ENCODE measurements around the gene THOC1. TPM values are rescaled to one million over a fixed set of nuclear protein-coding genes. Genes with fewer than 3 reads are reported as not detected.

The THOC1 gene
- total and polyA plus RNA-seq, 2 experiments from 2014 or later: 73.0 to 108 TPM

- H3K4me1 ChIP-seq (ENCODE audit: insufficient read depth): no peaks in the 10 kb centered on the region
- peaks cover 49% of the 10 kb centered on the region for H3K36me3 ChIP-seq (ENCODE audit: insufficient read depth)
- H3K4me3 ChIP-seq: no peak overlapping the region
- Mint-ChIP-seq H3K27me3 (ENCODE audit: insufficient read depth, low read depth, poor library complexity) (no peaks in the 10 kb centered on the region), H3K9me3 (no peaks in the 10 kb centered on the region), H3K4me1 (no peaks in the 10 kb centered on the region), H3K4me3 (no peak overlapping the region), H3K27ac (no peak overlapping the region), H3K36me3 (ENCODE audit: low read depth) (peaks cover 59% of the 10 kb centered on the region)
- H3F3A ChIP-seq (replicated peaks; ENCODE audit: low read depth): no peaks in the 10 kb centered on the region
- ATAC-seq: no peak
- no peaks in the 10 kb centered on the region for H3K27me3 ChIP-seq (ENCODE audit: insufficient read depth)
- H3K4me2 ChIP-seq: no peak overlapping the region
- H3K9me2 ChIP-seq (ENCODE audit: insufficient read depth): no peaks in the 10 kb centered on the region
- 0 out of 2 replicates have a peak, but pooled peaks cover 16% of the 10 kb centered on the region for H4K20me1 ChIP-seq (replicated peaks; ENCODE audit: insufficient read depth)
- peaks cover 15% of the 10 kb centered on the region for H3K79me2 ChIP-seq (replicated peaks; ENCODE audit: insufficient read depth)
- TF ChIP-seq ETS1 (IDR thresholded peaks at IDR 0.05): no peak
- TF ChIP-seq ZNF114 (CRISPR knock-in tag; IDR thresholded peaks at IDR 0.05): no peak
- TF ChIP-seq POLR2AphosphoS5 (IDR thresholded peaks at IDR 0.05; ENCODE audit: low read depth): no peak
- no peak for TF ChIP-seq ZNF331 (CRISPR knock-in tag; IDR thresholded peaks at IDR 0.05; ENCODE audit: low read depth)
- no peak for TF ChIP-seq REST (IDR thresholded peaks at IDR 0.05; ENCODE audit: unreplicated experiment)
- TF ChIP-seq EZH2 (IDR thresholded peaks at IDR 0.05; ENCODE audit: low read depth, unreplicated experiment): no peak
- TF ChIP-seq STAT1 (IDR thresholded peaks at IDR 0.05; ENCODE audit: unreplicated experiment): no peak
- no peak for TF ChIP-seq CTCF (conservative IDR thresholded peaks at IDR 0.05; ENCODE audit: low read depth in 2 of 2)
- no peak for TF ChIP-seq ZNF462 (CRISPR knock-in tag; IDR thresholded peaks at IDR 0.05)
- no peak for TF ChIP-seq JUNB (IDR thresholded peaks at IDR 0.05; ENCODE audit: unreplicated experiment)
- no peak for TF ChIP-seq CREB1 (CRISPR knock-in tag; IDR thresholded peaks at IDR 0.05; ENCODE audit: low read depth)
- no peak for TF ChIP-seq NANOG (IDR thresholded peaks at IDR 0.05; ENCODE audit: borderline replicate concordance)
- TF ChIP-seq EZH2phosphoT487 (IDR thresholded peaks at IDR 0.05; ENCODE audit: unreplicated experiment): no peak
- no peak overlapping the region for H3K27ac ChIP-seq (ENCODE audit: low read depth)
- DNase-seq (ENCODE audit: low spot score): no peak
- no peak overlapping the region for H2AFZ ChIP-seq
These were observed 68.6 kb downstream of the THOC1 start for GRCh38 chr18:199214-199613.

Measured in GM23338 (cell line).